H1 (cell line): ENCODE results near the gene METTL25B. TPM values are rescaled to one million over a fixed set of nuclear protein-coding genes. Genes with fewer than 3 reads are reported as not detected.

Experiments
- BCL11A ChIP-seq, 2 experiments: IDR thresholded peaks; one replicate each; pipeline ENCODE4 v1.6.1; 2011; ENCODE audit warnings: low read depth in 2 of 2, low read length in 2 of 2, mild to moderate bottlenecking in 2 of 2
- KDM1A ChIP-seq: fragments of 200-600, 300-600 bp; sonication (generic); IDR thresholded peaks from 2 replicates; pipeline ENCODE4 v1.7.1; 2016; ENCODE audit warnings: mild to moderate bottlenecking, low read length, borderline replicate concordance
- TAF7 ChIP-seq: optimal IDR thresholded peaks from 2 replicates; pipeline ENCODE3; 2011; ENCODE audit warnings: low read depth, mild to moderate bottlenecking, inconsistent platforms, low read length, moderate library complexity, borderline replicate concordance
- polyA plus RNA-seq, 7 experiments: library from polyadenylated mRNA; depleted of rRNA in 3 of 7; stranded (reverse) in 5 of 7; unstranded in 2 of 7; fragments of >200 nt in 5 of 7; fragments of 200-250 nt in 2 of 7; gene quantifications; 1 replicate in 5 of 7; 2 replicates in 1 of 7; 4 replicates in 1 of 7; pipeline versions ENCODE4 v1.2.1 to v1.2.3, GENCODE V29; 2011 to 2013; ENCODE audit warnings: missing spikeins in 2 of 7, mixed read lengths in 2 of 7
- total RNA-seq: library from RNA; stranded (reverse); fragmentation: NEBNext Ultra II Directional; extraction: Animal tissue kit (Norgen Biotek cat#: 25700); gene quantifications from 2 replicates; pipeline ENCODE4 v1.2.1, GENCODE V29; 2021

Gene METTL25B
- total and polyA plus RNA-seq, 2 of the 8 experiments (the other 6 are each of a cell fraction or from before 2014, with no cell fraction given) = 28.4 to 30.1 TPM

- TF ChIP-seq BCL11A (IDR thresholded peaks at IDR 0.05; ENCODE audit: low read depth in 2 of 2, low read length in 2 of 2) = no peak
- no peak for TF ChIP-seq TAF7
- no peak for TF ChIP-seq KDM1A
These were observed 48.2 kb upstream of the METTL25B start (continued) for GRCh38 chr1:156680056-156680455.
